Measurements from ENCODE around the gene SLCO1C1.

Gene SLCO1C1

DNA sequence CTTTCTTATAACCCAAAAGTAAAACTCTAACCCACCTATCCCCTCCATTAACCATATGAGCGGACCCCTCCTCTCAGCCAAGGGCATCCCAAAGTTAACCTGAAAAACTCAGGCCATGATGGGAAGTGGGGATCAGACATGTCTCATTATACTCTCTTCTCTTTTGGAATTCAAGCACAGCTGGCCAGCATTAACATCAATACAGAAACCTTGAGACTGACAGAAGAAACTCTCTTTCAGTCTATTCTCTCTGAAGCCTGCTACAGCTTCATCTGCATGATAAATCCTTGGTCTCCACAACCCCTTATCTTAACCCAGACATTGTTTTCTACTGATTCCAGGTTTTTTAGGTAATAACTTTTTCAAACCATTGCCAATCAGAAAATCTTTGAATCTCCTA lies 97.8 kb downstream of the SLCO1C1 start:
- DNase-seq (ENCODE audit: low spot score), result no peak

DNA sequence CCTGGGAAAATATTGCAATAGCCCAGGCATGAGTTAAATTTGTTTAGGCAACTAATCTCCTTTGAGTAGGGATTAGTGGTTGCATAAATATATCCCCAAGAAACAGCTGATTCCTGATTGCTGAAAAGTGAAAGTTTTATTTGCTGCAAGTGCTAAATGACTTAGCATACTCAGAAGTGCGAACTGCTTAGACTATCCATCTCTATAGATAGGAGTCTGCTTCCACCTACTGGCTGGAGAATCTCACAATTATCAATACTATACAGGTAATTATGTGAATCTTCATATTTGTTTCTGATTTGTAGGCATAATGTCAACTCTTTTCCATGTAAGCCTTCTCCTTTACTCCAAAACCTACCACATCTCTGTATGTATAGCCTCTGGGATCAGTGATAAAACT lies 103.4 kb downstream of the SLCO1C1 start:
- FAIRE-seq (no peak), DNase-seq (ENCODE audit: low spot score) (no peak)

More for the DNA sequence above, 97.8 kb downstream of the SLCO1C1 start:
- FAIRE-seq, result no peak

DNA sequence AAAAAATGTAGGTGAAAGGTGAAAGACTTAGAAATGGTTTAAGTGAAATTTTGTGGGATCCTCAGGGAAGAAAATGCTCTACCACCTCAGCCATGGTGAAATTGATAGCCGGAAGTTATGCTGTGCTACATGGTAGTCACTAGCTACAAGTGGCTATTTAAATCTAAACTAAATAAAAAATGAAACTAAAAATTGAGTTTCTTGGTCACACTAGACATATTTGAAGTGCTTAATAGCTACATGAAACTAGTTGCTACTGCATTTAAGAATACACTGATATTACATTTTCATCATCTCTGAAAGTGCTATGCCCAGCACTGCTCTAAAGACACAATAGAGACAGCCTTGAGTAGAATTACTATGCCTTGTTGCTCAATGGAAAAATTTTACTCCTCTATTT lies 105.0 kb downstream of the SLCO1C1 start:
- FAIRE-seq (no peak), DNase-seq (ENCODE audit: low spot score) (no peak)

DNA sequence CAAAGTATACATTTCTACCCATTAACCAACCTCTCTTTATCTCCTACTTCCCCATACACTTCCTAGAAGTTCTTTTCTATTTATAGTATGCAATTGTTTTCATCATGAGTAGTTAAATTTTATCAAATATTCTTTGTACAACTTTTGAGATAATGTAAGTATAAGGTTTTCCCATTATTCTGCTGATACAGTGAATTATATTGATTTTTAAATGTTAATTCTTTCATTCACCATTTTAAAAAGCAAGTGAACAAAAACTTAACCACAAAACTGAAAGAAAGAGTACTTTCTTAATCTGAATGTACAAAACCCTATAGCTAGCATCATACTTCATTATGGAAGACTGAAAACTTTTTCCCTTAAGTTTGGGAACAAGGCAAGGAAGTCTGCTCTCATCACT lies 105.9 kb downstream of the SLCO1C1 start:
- DNase-seq (ENCODE audit: low spot score) (no peak), FAIRE-seq (no peak)

All from urothelium cell line (cell line).